KG1 (cell line): ENCODE data around the gene ELAVL3.

Experiments
- DNase-seq: peaks from one replicate; lab custom pipeline; 2025; lab: John Stamatoyannopoulos, UW

The ELAVL3 gene

DNA sequence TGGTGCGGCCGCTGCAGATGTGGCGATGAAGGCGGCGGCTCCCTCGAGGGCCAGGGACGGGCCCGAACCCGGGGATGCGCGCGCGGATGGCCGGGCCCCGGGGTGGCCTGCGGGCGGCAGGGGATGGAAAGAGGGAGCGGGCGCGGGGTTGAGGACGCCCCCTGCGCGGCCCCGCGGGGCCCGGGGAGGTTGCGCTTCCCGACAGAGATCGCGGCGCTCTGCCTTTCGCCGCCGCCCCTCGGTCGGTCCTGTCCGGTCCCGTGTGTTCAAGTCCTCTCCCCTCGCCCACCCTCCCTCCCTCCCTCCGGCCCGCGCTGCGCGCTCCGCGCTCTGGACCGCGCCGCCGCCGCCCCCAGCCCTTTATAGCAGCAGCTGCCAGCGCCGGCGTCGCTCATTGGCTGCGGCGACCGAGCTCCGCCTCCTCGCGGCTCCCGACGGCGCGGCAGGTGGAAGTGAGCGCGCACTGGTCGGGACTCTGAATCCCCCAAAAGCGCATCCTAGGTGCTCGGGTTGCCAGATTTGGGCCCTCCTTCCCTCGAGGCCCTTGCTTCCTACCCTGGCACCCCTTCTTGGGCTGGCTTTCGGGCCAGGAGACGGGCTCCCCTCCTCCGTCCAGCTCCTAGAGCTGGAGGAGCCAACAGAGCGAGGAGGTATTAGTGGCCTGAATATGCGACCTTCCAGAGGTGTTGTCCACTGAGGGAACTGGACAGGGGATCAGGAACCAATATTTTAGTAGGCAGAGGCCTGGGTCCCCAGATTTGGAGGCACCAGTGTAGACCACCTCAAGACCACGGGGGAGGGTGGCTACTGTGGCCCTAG is at the start of gene ELAVL3:
TSS of gene ELAVL3 (minus strand) at position 332 of the 819 bp plus-strand sequence. CDS start 438 bp downstream, outside the sequence.
- no peak for DNase-seq

DNA sequence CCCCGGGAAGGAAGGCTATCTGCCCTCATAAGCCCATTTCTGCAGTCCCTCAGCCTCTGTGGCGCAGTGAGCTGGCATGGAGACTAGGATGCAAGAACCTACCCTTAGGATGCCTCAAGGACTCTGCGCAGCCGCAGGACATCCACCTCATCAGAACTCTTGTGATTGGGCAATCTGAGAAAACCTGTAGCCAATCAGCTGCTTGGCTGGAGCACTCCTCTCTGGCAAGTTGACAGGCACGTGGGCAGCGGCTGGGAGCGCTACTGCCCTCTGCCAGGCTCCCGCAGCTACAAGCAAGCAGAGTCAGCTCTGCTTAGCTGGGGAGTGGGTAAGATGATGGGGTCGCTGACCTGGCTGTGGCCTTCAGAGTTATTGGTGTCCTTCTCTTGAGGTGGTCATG is 49.6 kb upstream of the ELAVL3 start:
- DNase-seq, result peak; percentile 15

GRCh38 chr19:11528551-11529341 is 47.9 kb upstream of the ELAVL3 start, which contains the start of gene ECSIT:
Gene ECSIT (minus strand): TSS chr19:11529134. CDS start chr19:11519170, 9,964 bp downstream.
- DNase-seq, result peak; percentile 91

- DNase-seq, result no peak
Observed at GRCh38 chr19:11519138-11519537, 38.3 kb upstream of the ELAVL3 start.

- no peak for DNase-seq
Observed at GRCh38 chr19:11513946-11514345, 33.1 kb upstream of the ELAVL3 start.

GRCh38 chr19:11510444-11510843 is 29.6 kb upstream of the ELAVL3 start:
- DNase-seq, result no peak

DNA sequence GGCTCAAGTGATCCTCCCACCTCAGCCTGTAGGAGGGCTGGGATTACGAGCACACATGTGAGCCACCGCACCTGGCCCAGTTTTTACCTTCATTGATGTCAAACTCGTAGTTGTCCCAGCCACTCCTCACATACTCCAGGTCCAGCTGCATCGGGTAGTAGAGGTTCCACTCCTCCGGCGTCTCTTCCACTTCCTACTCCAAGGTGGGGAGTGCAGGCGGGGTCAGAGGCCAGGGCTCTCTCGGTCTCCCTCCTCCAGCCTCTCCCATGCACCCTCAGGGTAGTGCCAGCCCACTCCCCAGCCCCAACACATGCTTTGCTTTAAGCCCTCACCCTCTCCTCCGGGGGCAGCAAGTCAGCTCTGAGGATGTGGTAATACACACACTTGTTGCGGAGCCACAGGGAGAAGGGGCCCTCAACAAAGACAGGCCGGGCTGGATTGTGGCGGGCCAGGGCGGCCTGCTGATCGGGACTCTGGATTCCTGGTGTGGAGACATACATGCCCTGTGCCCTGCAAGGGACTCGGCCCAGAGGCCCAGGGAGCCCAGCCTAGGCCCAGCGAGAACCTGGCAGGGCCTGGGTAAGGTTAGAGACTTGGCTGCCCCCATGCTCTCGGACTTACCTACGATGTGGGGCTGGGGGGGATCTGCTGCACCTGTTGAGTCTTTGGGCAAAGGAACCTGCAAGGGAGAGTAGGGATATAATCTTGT is 26.7 kb upstream of the ELAVL3 start:
- no peak for DNase-seq

DNA sequence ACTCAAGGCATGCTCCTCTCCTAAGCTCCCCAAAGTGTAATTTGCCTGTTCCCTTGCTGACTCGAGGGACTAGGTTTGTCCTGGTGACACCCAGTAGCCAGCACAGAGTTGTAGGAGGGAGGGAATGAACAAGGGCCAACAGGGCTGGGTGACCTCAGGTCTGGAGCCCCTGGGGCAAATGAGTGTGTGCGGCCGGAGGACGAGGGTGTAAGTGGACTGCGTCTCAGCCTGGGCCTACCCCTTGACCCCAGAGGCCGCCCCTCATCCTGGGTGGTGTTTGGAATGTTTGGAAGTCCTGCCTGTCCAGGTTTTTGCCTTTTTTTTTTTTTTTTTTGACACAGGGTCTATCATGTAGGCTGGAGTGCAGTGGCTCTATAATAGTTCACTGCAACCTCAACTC is 26.1 kb upstream of the ELAVL3 start:
- DNase-seq, result no peak

DNA sequence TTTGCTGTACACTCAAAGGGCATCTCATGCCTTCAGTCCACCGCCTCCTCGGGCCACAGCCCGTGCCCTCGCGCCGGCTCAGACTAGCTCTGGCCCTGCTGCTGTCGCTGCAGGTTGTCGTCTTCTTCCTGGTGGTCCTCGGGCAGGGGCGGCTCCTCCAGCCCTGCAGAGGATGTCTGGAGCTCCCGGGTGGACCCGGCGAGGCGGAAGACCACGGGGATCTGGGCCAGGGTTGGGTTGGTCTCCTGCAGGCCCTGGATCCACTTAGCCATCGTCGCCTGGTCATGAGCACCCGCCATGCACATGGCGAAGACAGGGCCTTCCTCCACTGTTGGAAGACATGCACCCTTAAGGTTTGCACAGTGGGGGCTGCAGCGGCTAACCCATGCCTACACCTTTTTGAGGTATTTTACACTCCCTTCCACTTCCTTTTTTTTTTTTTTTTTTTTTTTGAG is 25.3 kb upstream of the ELAVL3 start:
- DNase-seq, result no peak

DNA sequence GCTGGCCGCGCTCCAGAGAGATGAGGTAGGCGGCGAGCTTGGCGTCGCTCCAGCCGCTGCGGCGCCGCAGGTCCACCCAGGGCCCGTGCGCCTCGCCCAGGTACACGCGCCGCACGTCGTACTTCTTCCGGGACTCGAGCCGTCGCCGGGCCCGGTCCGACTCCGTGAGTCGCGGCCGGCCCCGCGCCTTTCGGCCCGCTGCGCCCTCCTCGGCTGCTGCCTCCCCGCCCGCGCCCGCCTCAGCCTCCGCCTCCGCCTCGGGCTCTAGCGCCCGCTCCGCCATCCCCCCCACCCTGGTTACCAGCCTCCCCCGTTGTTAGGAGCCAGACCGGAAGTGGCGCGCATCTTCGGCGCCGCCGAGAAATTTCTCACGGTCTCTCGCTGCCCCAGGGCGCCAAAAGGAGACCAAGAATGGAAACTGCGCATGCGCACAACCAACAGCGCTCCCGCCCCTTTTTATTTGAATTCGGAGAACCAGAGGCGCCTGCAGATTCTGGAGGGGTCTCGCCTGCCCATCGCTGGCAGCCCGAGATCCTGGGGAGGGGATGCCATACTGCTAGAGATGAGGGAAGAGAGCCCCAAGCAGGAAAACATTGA is 24.8 kb upstream of the ELAVL3 start, which contains the start of gene ZNF653:
TSS of gene ZNF653 (minus strand) at position 336 of the 597 bp plus-strand sequence. CDS start at position 283, 53 bp downstream.
- peak; percentile 88 for DNase-seq

DNA sequence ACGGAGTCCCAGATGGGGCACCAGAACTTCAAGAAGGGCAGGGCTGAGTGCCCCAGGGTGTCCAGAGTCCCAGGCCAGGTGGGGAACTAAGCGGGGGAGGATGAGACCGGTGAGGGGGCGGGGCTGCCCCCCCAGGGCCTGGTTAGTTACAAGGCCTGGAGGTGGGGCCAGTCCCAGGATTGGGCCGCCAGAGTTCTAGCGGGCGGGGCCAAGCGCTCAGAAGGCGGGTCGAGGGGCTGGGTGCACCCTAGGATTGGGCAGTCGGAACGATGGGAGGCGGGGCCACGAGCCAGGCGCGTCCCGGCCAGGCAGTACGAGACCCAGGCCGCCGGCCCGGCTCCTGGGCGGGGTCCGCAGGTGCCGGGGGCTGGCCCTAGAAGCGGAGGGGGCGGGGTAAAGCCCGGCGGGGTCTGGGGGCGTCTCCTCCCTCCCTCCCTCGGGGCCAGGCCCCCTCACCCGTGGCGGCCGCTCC is 24.2 kb upstream of the ELAVL3 start:
- DNase-seq, result peak; percentile 91

DNA sequence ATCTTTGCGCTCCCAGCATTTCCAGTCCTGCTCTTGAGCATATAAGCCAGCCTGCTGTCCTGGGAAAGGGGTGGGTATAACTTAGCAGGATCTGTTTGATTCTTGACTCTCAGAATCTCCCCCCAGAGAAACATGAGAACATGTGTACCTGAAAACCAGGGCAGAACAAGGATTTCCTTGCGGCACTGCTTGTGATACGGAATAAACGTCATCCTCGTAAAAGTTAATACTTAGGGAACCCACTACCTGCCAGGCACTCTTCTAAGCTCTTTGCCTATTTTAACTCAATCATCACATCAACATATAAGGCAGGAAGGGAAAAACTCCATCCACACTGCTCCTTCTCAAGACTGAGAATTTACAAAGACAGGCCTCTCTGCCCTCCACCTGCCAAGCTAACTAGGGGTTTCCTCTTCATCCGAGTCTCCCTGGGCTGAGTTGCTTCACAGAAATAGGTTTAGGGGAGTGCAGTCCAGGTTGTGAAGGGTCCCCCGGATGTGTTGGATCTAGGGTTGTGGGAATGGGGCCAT is 23.7 kb upstream of the ELAVL3 start:
- DNase-seq, result no peak

GRCh38 chr19:11499890-11500420 is 19.1 kb upstream of the ELAVL3 start:
- no peak for DNase-seq

DNA sequence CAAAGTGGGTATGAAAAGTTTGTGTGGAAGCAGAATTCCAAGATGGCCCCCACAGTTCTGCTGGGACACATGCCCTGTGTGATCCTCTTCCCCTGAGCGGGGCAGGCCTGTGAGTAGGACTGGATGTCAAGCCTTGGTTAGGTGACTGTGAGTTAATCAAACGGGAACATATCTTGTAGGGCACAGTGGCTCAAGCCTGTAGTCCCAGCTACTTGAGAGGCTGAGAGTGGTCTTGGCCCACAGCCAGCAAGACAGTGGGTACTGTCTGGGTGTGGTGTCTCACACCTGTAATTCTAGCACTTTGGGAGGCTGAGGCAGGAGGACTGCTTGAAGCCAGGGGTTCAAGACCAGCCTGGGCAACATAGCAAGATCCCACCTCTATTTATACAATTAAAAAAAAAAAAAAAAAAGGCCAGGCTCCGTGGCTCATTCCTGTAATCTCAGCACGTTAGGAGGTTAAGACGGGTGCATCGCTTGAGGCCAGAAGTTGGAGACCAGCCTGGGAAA is 18.4 kb upstream of the ELAVL3 start:
- DNase-seq, result no peak

DNA sequence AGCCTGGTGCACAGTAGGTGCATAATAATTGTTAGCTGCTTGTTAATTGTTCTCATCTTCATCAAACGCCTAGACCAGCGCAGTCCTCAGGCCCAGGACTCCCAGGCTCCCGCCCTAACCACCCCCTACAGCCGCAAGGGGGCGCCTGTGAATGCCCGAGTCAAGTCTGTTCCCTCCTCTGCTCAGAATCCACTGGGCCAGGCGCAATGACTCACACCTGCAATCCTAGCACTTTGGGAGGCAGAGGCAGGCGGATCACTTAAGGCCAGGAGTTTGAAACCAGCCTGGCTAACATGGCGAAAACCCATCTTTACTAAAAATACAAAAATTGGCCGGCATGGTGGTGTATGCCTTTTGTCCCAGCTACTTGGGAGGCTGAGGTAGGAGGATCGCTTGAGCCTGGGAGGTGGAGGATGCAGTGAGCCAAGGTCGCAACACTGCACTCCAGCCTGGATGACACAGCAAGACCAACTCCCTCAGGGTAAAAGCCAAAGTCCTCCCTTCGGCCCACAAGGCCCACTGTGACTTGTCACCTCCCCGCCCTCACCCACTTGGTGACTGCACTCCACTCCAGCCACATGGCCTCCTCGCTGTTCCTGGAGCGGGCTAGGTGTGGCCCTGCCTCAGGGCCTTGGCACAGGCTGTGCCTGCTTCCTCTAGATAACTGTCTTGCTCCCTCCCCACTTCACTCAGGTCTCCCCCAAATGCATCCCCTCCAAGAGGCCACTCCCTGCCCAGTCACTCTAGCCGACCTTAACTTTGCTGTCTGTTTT is 15.7 kb upstream of the ELAVL3 start:
- DNase-seq, result peak; percentile 31

GRCh38 chr19:11495885-11496284 is 15.0 kb upstream of the ELAVL3 start:
- no peak for DNase-seq

- no peak for DNase-seq
Observed at GRCh38 chr19:11495481-11495880, 14.6 kb upstream of the ELAVL3 start.

DNA sequence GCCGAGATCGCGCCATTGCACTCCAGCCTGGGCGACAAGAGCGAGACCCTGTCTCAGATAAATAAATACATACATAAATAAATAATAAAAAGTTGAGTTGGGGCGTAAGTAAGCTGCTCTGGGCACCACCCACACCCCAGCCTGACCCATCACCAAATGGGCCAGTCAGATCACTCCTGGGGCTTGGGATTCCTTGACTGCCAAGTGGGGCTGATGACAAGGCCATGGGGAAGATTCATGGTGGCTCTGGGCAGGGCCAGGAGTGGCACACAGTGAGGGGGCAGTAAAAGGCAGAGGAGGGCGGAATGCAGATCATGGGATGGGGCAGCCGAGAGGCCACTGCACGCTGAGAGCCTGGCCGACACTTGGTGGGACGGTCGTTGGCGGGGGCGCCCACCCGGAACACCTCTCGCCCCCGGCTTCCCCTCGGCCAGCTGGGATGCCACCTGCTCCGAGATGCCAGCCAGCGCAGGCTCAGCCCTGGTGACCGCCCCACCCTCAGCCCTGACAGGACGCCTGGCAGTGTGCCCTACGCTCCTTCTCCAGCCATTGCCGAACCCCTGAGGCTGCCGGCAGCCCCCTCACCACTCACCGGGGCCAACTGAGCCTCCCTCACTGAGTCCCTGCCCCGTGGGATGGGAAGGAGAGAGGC is 13.9 kb upstream of the ELAVL3 start:
- DNase-seq, result no peak

- DNase-seq, result no peak
Observed at GRCh38 chr19:11489378-11489777, 8.5 kb upstream of the ELAVL3 start.
